HepG2 (cell line): ENCODE results near the gene HOXA7. TPM values are rescaled to one million over a fixed set of nuclear protein-coding genes. Genes with fewer than 3 reads are reported as not detected.

ENCODE experiments used
- ATAC-seq: fragments of 200-7000 bp; cut with Tn5 transposase; 3 replicates; pipeline ENCODE4 v1.9.1; 2020; ENCODE audit warnings: mild to moderate bottlenecking, moderate library complexity
- BruUV-seq: library from RNA; stranded (reverse); fragments of 400-500 nt; replicated peaks from 2 replicates; lab custom pipeline; 2021; lab: Mats Ljungman, UMichigan
- CTCF ChIA-PET: fragments of 300-600 bp; formaldehyde crosslinking; extraction: SDS; loops from one replicate; lab custom pipeline; 2021; ENCODE audit warnings: low total read pairs, inconsistent platforms, low intra/inter-chr PET ratio; lab: Yijun Ruan, JAX
- POLR2A ChIA-PET: fragments of 350-600 bp; sonication (Branson Sonifier 250); formaldehyde crosslinking; loops from one replicate; lab custom pipeline; 2020; ENCODE audit warnings: antibody characterized with exemption, inconsistent platforms; lab: Yijun Ruan, JAX
- DNase-seq: peaks from one replicate; pipeline ENCODE4 v3.0.0-alpha.2; 2015; ENCODE audit warnings: low spot score
- FAIRE-seq: peaks from 3 replicates; lab custom pipeline; 2011; peaks lifted over from hg19 to GRCh38; lab: Jason Lieb, UNC
- H2AFZ ChIP-seq: one replicate; pipeline ENCODE4 v1.6.1; 2011; ENCODE audit warnings: low read length, inconsistent platforms
- H3K27ac ChIP-seq: fragments of 300-600 bp; 3 replicates; pipeline ENCODE4 v1.8.0; 2011; ENCODE audit warnings: mixed run types, mild to moderate bottlenecking, mixed read lengths, low read length, inconsistent platforms; ENCODE audit not compliant: insufficient read depth; ENCODE audit errors: extremely low read length
- H3K27me3 ChIP-seq, 2 experiments: fragments of 200-600 bp in 1 of 2; 2 replicates in 1 of 2; 3 replicates in 1 of 2; pipeline versions ENCODE4 v1.6.0 to v1.8.0; 2011; ENCODE audit warnings: low read length in 2 of 2, mild to moderate bottlenecking in 2 of 2, moderate library complexity in 2 of 2, inconsistent platforms in 1 of 2; ENCODE audit not compliant: insufficient read depth in 2 of 2, control insufficient read depth in 1 of 2
- H3K36me3 ChIP-seq, 2 experiments: fragments of 200-600 bp in 1 of 2; replicated peaks in 1 of 2; 2 replicates in 1 of 2; 3 replicates in 1 of 2; pipeline versions ENCODE4 v1.5.1 to v1.8.0; 2011; ENCODE audit warnings: low read length in 2 of 2, inconsistent platforms in 1 of 2; ENCODE audit not compliant: insufficient read depth in 2 of 2, control insufficient read depth in 1 of 2
- H3K4me1 ChIP-seq: 2 replicates; pipeline ENCODE4 v1.5.1; 2012; ENCODE audit warnings: low read length, inconsistent platforms; ENCODE audit not compliant: insufficient read depth
- H3K4me2 ChIP-seq: 2 replicates; pipeline ENCODE4 v1.6.0; 2011; ENCODE audit warnings: low read depth, low read length, inconsistent platforms
- H3K4me3 ChIP-seq, 3 experiments: fragments of 200-600 bp in 1 of 3; sonication (generic), shearing (Covaris generic) in 1 of 3; replicated peaks in 1 of 3; 2 replicates each; pipeline ENCODE4 v1.5.1; 2011 to 2016; ENCODE audit warnings: low read length in 3 of 3, inconsistent platforms in 2 of 3, low read depth in 2 of 3, mild to moderate bottlenecking in 2 of 3, control low read depth in 1 of 3, mixed read lengths in 1 of 3; ENCODE audit not compliant: insufficient read depth in 1 of 3
- H3K79me2 ChIP-seq: one replicate; pipeline ENCODE4 v1.6.1; 2011; ENCODE audit warnings: low read length, inconsistent platforms; ENCODE audit not compliant: insufficient read depth
- H3K9ac ChIP-seq: 2 replicates; pipeline ENCODE4 v1.6.0; 2011; ENCODE audit warnings: mild to moderate bottlenecking, low read depth, low read length, inconsistent platforms; ENCODE audit not compliant: insufficient read depth
- H3K9me3 ChIP-seq: 2 replicates; pipeline ENCODE4 v1.5.1; 2012; ENCODE audit warnings: mild to moderate bottlenecking, low read length
- H4K20me1 ChIP-seq: 2 replicates; pipeline ENCODE4 v1.6.0; 2011; ENCODE audit warnings: inconsistent platforms, mild to moderate bottlenecking, low read length, moderate library complexity; ENCODE audit not compliant: insufficient read depth
- EZH2 ChIP-seq: conservative IDR thresholded peaks from 2 replicates; pipeline ENCODE4 v1.6.1; 2012; ENCODE audit warnings: mild to moderate bottlenecking, low read depth, low read length, moderate library complexity
- HOXA5 ChIP-seq: sonication (generic); formaldehyde crosslinking; IDR thresholded peaks from 2 replicates; pipeline ENCODE4 v1.4.0; 2020; ENCODE audit warnings: missing genetic modification reagents
- MED13 ChIP-seq: sonication (generic); formaldehyde crosslinking; IDR thresholded peaks from 2 replicates; pipeline ENCODE4 v1.5.0; 2020; ENCODE audit warnings: missing genetic modification reagents
- TBX2 ChIP-seq: sonication (generic); formaldehyde crosslinking; IDR thresholded peaks from 2 replicates; pipeline ENCODE4 v1.5.0; 2020; ENCODE audit warnings: missing genetic modification reagents, mild to moderate bottlenecking, borderline replicate concordance
- ZNF431 ChIP-seq: sonication (generic); formaldehyde crosslinking; IDR thresholded peaks from 2 replicates; pipeline ENCODE4 v1.9.0; 2022; ENCODE audit warnings: missing genetic modification reagents, low read depth, mild to moderate bottlenecking, borderline replicate concordance
- ZNF589 ChIP-seq: sonication (generic); formaldehyde crosslinking; conservative IDR thresholded peaks from 2 replicates; pipeline ENCODE4 v1.8.0; 2022; ENCODE audit warnings: mild to moderate bottlenecking, moderate library complexity, missing genetic modification reagents
- ZNF616 ChIP-seq: sonication (generic); formaldehyde crosslinking; IDR thresholded peaks from 2 replicates; pipeline ENCODE4 v1.5.0; 2020; ENCODE audit warnings: low read depth, mild to moderate bottlenecking, missing genetic modification reagents
- ZNF850 ChIP-seq: sonication (generic); formaldehyde crosslinking; conservative IDR thresholded peaks from 2 replicates; pipeline ENCODE4 v1.9.0; 2021; ENCODE audit warnings: mild to moderate bottlenecking, missing genetic modification reagents
- WGBS: methylation state at CpG from one replicate; pipeline ENCODE4 v1.1.6; 2017; ENCODE audit warnings: low lambda C conversion rate; 5-methylcytosine and 5-hydroxymethylcytosine counted together
- in situ Hi-C: cut with HindIII; loops from 2 replicates; pipeline ENCODE4 v1.10.0; 2017; ENCODE audit warnings: low pct_unique_long_range_greater_than_20kb; ENCODE audit not compliant: extremely low pct_ligation_motif_present
- intact Hi-C: fragments of 100-400 bp; cut with micrococcal nuclease; formaldehyde crosslinking; loops from one replicate; pipeline ENCODE4 v1.10.0; 2022; ENCODE audit not compliant: unreplicated experiment
- polyA plus RNA-seq, 8 experiments: library from polyadenylated mRNA; depleted of rRNA in 3 of 8; stranded (reverse) in 7 of 8; unstranded in 1 of 8; fragments of >200 nt; fragmentation: Illumina TruSeq in 4 of 8; extraction: Trizol in 4 of 8; gene quantifications; 2 replicates each; pipeline versions ENCODE4 v1.2.1 to v1.2.3, GENCODE V29; 2011 to 2016; ENCODE audit warnings: low read depth in 4 of 8, missing spikeins in 1 of 8, mixed read lengths in 1 of 8; ENCODE audit not compliant: insufficient read depth in 1 of 8
- total RNA-seq, 5 experiments: library from RNA; depleted of rRNA; stranded (reverse); fragments of >200 nt; fragmentation: Illumina TruSeq; extraction: Trizol; gene quantifications; 2 replicates each; pipeline ENCODE4 v1.2.3, GENCODE V29; 2016; ENCODE audit warnings: low read depth in 1 of 5
- TF ChIP-seq, protein P1 (sequence below): sonication (generic); formaldehyde crosslinking; conservative IDR thresholded peaks from 2 replicates; pipeline ENCODE4 v1.8.0; 2022; ENCODE audit warnings: low read depth, missing genetic modification reagents
- TF ChIP-seq, protein P2 (sequence below): sonication (generic); formaldehyde crosslinking; IDR thresholded peaks from 2 replicates; pipeline ENCODE4 v1.5.1; 2020; ENCODE audit warnings: missing genetic modification reagents, mild to moderate bottlenecking, borderline replicate concordance
- TF ChIP-seq, protein P3 (sequence below): sonication (generic); formaldehyde crosslinking; IDR thresholded peaks from 2 replicates; pipeline ENCODE4 v1.8.1; 2023; ENCODE audit warnings: mild to moderate bottlenecking, moderate library complexity, missing genetic modification reagents

The HOXA7 gene
- total and polyA plus RNA-seq, 2 of the 13 experiments (the other 11 are each of a cell fraction or from before 2014, with no cell fraction given), result 0.05 TPM; not detected in 1

DNA sequence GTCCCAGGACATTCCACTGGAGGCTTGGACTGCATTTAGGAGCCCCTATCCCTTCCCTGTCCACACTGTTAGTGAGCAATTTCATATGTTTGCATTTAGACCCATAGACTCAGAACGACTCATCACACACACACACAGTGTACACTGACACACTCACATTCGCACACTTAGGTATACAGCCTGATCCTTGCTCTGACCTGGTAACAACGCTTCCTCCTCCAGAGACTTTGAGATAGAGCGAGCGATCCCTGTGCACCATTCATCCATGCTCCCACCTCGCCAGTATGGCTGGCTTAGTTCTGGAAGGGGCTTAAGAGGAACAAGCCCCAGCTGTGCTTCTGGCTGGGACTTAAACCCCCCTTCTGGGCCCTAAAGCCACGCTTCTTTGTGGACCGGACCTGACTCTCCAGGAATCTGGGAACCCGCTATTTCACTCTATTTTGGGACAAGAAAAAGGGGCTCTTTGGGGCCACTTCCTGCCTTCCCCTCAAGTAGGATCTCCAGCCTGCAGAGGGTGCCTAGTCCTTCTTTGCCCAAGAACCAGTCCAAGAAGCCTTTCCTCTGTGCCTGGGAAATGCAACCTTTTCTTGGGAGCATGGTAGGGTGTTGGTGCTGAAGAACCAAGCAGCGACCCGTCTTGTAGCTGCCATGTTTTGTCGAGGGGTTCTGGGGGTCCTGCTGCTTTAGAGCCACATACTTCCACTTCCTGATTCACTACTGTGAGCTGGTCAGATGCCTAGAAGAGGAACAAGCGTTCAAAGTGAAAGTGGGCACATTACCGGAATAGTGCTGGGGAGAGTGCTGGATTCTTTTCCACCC is 44.5 kb upstream of the HOXA7 start:
- no peak for FAIRE-seq
- CTCF ChIA-PET, result no interaction called here
- H3K79me2 ChIP-seq, result no peaks in the 10 kb centered on the region

DNA sequence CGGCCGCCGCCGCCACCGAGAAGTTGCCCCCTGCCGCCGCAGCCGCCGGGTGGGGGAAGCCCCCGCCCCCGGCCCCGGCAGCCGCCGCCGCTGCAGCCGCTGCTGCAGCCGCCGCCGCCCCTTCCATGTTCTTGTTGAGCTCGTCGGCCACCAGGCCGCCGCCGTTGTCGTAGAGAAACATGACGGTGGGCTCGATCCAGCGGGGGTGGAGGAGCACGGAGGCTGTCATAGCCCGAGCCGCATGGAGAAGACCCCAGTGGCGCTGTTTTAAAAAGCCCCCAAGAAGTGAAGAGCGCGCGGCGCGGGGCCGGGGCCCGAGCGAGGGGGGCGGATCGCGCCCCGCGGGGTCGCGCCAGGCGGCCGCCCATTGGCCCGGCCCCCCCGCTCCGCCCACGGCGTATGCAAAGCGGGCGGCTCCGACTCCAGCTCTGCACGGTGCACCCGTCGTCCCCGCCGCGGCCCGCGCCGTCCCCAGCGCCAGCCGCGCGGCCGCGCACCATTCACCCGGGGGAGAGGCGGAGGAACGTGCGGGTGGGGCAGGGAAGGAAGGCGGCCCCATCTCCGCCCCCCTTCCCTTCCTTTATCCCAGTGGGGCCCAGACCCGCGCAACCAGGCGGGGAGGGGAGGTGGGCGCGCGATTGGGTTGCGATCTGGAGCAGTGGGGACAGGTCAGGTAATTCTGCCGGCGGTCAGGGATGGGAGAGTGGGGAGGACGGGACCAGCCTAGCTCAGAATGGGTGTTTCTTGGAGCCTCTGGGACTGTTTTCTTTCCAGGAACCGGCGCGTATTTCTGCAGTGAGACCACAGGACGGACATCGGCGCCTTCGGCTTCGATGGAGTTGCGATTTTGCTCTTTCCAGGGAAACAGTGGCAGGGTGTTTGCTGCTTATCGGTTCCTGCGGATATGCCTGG is 43.6 kb upstream of the HOXA7 start, which contains the start of gene HOXA13:
HOXA13 (minus strand) TSS at position 243 of the 912 bp plus-strand sequence; CDS start at position 229, 14 bp downstream.
- H3K27ac ChIP-seq, result no peak within 1 kb of the TSS
- in situ Hi-C loops, result loop anchor here (5.0 to 10.0 kb wide), 3 partner anchors 375 to 822 kb away; no protein-coding TSS in a partner anchor
- TF ChIP-seq, protein P1, sequence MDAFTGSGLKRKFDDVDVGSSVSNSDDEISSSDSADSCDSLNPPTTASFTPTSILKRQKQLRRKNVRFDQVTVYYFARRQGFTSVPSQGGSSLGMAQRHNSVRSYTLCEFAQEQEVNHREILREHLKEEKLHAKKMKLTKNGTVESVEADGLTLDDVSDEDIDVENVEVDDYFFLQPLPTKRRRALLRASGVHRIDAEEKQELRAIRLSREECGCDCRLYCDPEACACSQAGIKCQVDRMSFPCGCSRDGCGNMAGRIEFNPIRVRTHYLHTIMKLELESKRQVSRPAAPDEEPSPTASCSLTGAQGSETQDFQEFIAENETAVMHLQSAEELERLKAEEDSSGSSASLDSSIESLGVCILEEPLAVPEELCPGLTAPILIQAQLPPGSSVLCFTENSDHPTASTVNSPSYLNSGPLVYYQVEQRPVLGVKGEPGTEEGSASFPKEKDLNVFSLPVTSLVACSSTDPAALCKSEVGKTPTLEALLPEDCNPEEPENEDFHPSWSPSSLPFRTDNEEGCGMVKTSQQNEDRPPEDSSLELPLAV (CRISPR knock-in tag), result no peak
- TF ChIP-seq ZNF589 (no peak), TBX2 (CRISPR knock-in tag) (peak; percentile 45; the same call in 1 of the 2 replicates), ZNF850 (CRISPR knock-in tag) (no peak), EZH2 (peak; percentile 87; the same call in 1 of the 2 replicates), ZNF616 (CRISPR knock-in tag) (no peak)
- TF ChIP-seq, protein P2, sequence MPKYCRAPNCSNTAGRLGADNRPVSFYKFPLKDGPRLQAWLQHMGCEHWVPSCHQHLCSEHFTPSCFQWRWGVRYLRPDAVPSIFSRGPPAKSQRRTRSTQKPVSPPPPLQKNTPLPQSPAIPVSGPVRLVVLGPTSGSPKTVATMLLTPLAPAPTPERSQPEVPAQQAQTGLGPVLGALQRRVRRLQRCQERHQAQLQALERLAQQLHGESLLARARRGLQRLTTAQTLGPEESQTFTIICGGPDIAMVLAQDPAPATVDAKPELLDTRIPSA, result no peak
- TF ChIP-seq, protein P3, sequence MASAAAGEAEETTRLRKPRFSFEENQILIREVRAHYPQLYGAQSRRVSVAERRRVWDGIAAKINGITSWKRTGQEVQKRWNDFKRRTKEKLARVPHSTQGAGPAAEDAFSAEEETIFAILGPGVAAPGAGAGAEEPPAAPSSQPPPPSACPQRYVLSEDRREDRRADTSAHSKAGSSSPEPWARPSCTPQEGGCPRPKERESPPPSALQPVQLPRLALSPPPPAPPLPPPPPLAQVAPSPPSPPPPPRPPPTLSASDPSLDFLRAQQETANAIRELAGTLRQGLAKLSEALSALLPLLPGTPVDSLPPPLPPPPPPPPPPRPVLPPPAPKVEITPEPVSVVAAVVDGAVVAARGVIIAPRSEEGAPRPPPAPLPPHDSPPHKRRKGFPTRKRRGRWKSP (CRISPR knock-in tag), result 0 out of 2 replicates have a peak, but pooled peaks have one; percentile 35

More for the DNA sequence above, 44.5 kb upstream of the HOXA7 start:
- peak; percentile 29 for ATAC-seq
- no peak for TF ChIP-seq MED13 (CRISPR knock-in tag)
- no peak for TF ChIP-seq HOXA5 (CRISPR knock-in tag)
- no peak for TF ChIP-seq ZNF431 (CRISPR knock-in tag)
- TF ChIP-seq EZH2, result peak; percentile 80
- TF ChIP-seq, all 625 proteins: peak for 1
- Histone ChIP-seq H3K4me1 (peaks cover 35% of the 10 kb centered on the region), H2AFZ (no peak overlapping the region), H3K4me2 (peak overlapping the region; percentile 80), H3K9me3 (no peaks in the 10 kb centered on the region), H4K20me1 (peaks cover 3% of the 10 kb centered on the region; the same call in 1 of the 2 replicates), H3K27ac (no peak overlapping the region), H3K27me3 (peaks cover 17 to 80% of the 10 kb centered on the region in 2 experiments), H3K36me3 (no peaks in the 10 kb centered on the region), H3K9ac (no peak overlapping the region), H3K4me3 (peak overlapping the region; percentile 42 to 69 (median 42))
- in situ Hi-C loops (loop anchor here (5.0 to 10.0 kb wide), 3 partner anchors 374 to 821 kb away; no protein-coding TSS in a partner anchor), intact Hi-C loops (no loop called here)
- POLR2A ChIA-PET, result interaction anchor here (0.6 kb wide), 1 partner anchor 78 kb away, joined by 4 read pairs; no protein-coding TSS in a partner anchor
- 16% methylated on average over 13 of the region's 14 CpGs for WGBS
- BruUV-seq, result no TSS peak
- DNase-seq, result no peak

More for the DNA sequence above, 43.6 kb upstream of the HOXA7 start, which contains the start of gene HOXA13:
- Histone ChIP-seq H3K4me1 (peaks cover 35% of the 10 kb centered on the region), H3K36me3 (no peaks in the 10 kb centered on the region), H3K9me3 (no peaks in the 10 kb centered on the region), H4K20me1 (peaks cover 3% of the 10 kb centered on the region; the same call in 1 of the 2 replicates), H3K27me3 (peaks cover 17 to 72% of the 10 kb centered on the region in 2 experiments), H3K4me3 (peak within 1 kb of the TSS; percentile 46 to 69 (median 56)), H3K9ac (no peak within 1 kb of the TSS), H3K79me2 (no peaks in the 10 kb centered on the region), H2AFZ (no peak within 1 kb of the TSS), H3K4me2 (peak within 1 kb of the TSS; percentile 80)
- ChIA-PET CTCF (no interaction called here), POLR2A (no interaction called here)
- WGBS, result 9% methylated on average over 25 of the region's 99 CpGs
- intact Hi-C loops, result loop anchor here (5.0 to 10.0 kb wide), 2 partner anchors 405 to 572 kb away; no protein-coding TSS in a partner anchor
- FAIRE-seq, result no peak
- ATAC-seq, result peak; percentile 81
- no TSS peak for BruUV-seq
- no peak for DNase-seq
